Muscle layer of colon (tissue), 2 donors: ENCODE data around the gene HEPN1.

ENCODE experiments used
- H3K27ac ChIP-seq: one replicate; pipeline ENCODE4 v1.7.0; 2013; ENCODE audit warnings: low read depth, mild to moderate bottlenecking, low read length, moderate library complexity
- H3K27me3 ChIP-seq, 2 donors: one replicate each; pipeline ENCODE4 v1.7.0; 2013; ENCODE audit warnings: low read length in 2 of 2, mild to moderate bottlenecking in 2 of 2; ENCODE audit not compliant: insufficient read depth in 2 of 2, control insufficient read depth in 1 of 2
- H3K36me3 ChIP-seq: one replicate; pipeline ENCODE4 v1.7.0; 2013; ENCODE audit warnings: mild to moderate bottlenecking, low read length; ENCODE audit not compliant: insufficient read depth
- H3K4me1 ChIP-seq: one replicate; pipeline ENCODE4 v1.7.0; 2013; ENCODE audit warnings: mild to moderate bottlenecking, low read length; ENCODE audit not compliant: insufficient read depth
- H3K4me3 ChIP-seq, 2 donors: one replicate each; pipeline ENCODE4 v1.7.0; 2013; ENCODE audit warnings: low read length in 2 of 2, low read depth in 1 of 2, mild to moderate bottlenecking in 1 of 2, moderate library complexity in 1 of 2
- H3K9ac ChIP-seq: one replicate; pipeline ENCODE4 v1.7.0; 2013; ENCODE audit warnings: low read length
- H3K9me3 ChIP-seq: one replicate; pipeline ENCODE4 v1.7.0; 2013; ENCODE audit warnings: mild to moderate bottlenecking, low read length
- donor health status: abdominal sarcoma.
- donor health status: Adenocarcinoma of cecum.

HEPN1 gene

DNA sequence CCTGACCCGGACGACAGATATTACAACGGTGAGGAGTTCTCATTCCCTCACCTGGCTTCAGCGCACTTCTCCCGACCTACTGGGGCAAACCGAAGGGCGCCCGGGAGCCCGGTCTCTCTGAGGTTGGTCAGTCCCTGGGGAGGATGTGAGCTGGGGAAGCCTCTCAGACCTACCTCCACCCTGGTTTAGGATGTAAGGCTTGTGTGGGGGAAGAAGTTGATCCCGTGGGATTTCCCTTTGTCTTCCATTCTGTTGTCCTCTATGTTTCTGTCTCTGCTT, 41.5 kb upstream of the HEPN1 start:
- Histone ChIP-seq H3K27ac (no peak overlapping the region), H3K9ac (no peak overlapping the region), H3K4me1 (peaks cover 18% of the 10 kb centered on the region), H3K4me3 (peak overlapping the region; percentile 77 to 90), H3K9me3 (no peaks in the 10 kb centered on the region), H3K36me3 (no peaks in the 10 kb centered on the region), H3K27me3 (peaks cover 0 to 21% of the 10 kb centered on the region in 2 donors)

DNA sequence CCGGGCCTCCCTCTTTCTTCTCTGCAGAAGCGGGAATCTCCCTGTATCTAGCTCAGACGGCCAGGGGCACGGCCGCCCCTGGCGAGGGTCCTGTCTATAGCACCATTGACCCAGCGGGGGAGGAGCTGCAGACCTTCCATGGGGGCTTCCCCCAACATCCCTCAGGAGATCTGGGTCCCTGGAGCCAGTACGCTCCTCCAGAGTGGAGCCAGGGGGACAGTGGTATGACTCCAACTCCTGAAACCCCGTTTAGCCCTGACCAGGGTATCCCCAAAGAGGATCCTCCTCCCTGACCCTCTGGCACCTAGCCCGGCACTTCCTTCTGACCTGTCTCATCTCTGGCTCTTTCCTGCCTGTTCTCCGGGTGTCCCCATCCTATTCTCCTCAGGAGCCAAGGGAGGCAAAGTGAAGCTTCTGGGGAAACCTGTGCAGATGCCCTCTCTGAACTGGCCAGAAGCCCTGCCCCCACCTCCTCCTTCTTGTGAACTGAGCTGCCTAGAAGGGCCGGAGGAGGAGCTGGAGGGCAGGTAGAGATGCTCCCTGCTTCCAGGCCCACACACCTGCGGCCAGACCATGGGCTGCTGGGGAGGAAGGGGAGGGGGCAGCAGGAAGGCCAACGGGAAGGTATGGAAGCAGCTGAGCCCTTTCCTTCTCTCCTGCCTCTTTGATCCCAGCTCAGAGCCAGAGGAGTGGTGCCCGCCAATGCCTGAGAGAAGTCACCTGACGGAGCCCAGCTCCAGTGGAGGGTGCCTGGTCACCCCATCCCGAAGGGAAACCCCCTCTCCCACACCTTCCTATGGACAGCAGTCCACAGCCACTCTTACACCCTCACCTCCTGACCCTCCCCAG, 40.9 kb upstream of the HEPN1 start:
- Histone ChIP-seq H3K9me3 (no peaks in the 10 kb centered on the region), H3K36me3 (no peaks in the 10 kb centered on the region), H3K9ac (no peak overlapping the region), H3K4me1 (peaks cover 22% of the 10 kb centered on the region), H3K27me3 (peaks cover 0 to 17% of the 10 kb centered on the region in 2 donors), H3K27ac (no peak overlapping the region), H3K4me3 (no peak overlapping the region)

DNA sequence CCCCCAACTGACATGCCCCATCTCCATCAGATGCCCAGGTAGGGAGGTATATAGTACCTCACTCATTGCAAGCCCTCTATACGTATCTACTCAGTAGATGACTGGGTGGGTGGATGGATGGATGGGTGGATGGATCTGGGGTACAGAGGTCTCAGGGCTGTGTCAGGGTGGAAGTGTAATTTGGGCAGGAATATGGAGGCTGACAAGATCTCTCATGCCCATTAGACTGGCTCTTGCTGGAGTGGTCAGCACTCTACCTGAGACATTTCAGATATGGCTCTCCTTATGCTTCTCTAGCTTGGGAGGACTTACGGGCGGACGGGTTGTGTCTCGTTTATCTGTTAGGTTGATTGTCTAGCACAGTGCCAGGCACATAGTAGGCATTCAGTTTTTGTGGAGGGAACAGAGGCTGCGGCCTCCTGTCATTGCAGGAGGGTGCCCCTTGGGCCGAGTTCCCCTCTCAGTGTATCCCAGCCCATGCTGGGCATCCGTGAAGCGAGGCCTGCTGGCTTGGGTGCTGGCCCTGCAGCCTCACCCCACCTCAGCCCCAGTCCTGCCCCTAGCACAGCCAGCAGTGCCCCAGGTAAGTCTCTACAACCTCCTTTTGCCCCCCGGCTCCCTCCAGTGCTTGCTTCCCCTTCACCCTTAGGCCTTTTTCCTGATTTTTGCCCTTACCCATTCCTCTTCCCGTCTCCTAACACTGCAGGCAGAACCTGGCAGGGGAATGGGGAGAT, 40.1 kb upstream of the HEPN1 start:
- peaks cover 0 to 16% of the 10 kb centered on the region in 2 donors for H3K27me3 ChIP-seq
- H3K4me3 ChIP-seq: no peak overlapping the region
- H3K27ac ChIP-seq: no peak overlapping the region
- H3K36me3 ChIP-seq: no peaks in the 10 kb centered on the region
- H3K9ac ChIP-seq: no peak overlapping the region
- H3K9me3 ChIP-seq: no peaks in the 10 kb centered on the region
- H3K4me1 ChIP-seq: peaks cover 22% of the 10 kb centered on the region

DNA sequence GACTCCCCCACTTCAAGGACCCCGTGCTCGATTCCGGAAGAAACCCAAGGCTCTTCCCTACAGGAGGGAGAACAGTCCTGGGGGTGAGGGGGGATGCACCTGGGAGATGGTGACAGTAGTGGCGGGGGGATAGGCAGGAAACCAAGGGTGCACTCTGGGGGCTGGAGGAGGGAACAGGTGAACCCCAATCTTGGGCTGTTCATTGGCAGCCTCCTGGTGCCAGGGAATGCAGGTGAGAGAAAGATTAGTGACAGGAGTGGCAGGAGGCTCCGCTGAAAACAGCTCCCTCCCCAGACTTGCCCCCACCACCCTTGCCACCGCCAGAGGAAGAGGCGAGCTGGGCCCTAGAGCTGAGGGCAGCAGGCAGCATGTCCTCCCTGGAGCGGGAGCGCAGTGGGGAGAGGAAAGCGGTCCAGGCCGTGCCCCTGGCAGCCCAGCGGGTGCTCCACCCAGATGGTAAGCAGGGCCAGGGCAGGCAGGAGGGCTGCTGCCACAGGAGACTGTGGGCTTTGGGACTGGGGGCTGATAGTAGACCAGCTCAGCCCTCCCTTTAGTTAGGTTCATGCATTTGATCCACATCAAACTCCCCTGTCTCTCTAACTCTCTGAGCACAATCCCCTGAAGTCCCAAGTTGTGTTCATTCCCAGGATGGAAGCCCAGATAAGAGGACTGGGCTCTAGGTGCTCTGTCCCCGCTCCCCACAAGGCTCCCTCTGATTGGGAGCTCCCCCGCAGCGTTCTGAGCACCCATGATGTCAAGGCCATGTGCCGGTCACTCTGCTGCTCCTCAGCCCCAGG, 39.4 kb upstream of the HEPN1 start:
- H3K27ac ChIP-seq: no peak overlapping the region
- H3K27me3 ChIP-seq: peaks cover 0 to 8% of the 10 kb centered on the region in 2 donors
- H3K4me3 ChIP-seq: no peak overlapping the region
- no peak overlapping the region for H3K9ac ChIP-seq
- H3K4me1 ChIP-seq: peaks cover 22% of the 10 kb centered on the region
- no peaks in the 10 kb centered on the region for H3K9me3 ChIP-seq
- no peaks in the 10 kb centered on the region for H3K36me3 ChIP-seq

GRCh38 chr11:124880290-124880611, 38.8 kb upstream of the HEPN1 start:
- Histone ChIP-seq H3K9ac (no peak overlapping the region), H3K27ac (no peak overlapping the region), H3K4me1 (peaks cover 22% of the 10 kb centered on the region)

GRCh38 chr11:124880958-124881357, 38.1 kb upstream of the HEPN1 start:
- Histone ChIP-seq H3K36me3 (no peaks in the 10 kb centered on the region), H3K4me3 (no peak overlapping the region), H3K9me3 (no peaks in the 10 kb centered on the region), H3K9ac (no peak overlapping the region), H3K27me3 (no peaks in the 10 kb centered on the region), H3K4me1 (peaks cover 18% of the 10 kb centered on the region), H3K27ac (no peak overlapping the region)

More at GRCh38 chr11:124880290-124880611, 38.8 kb upstream of the HEPN1 start:
- no peaks in the 10 kb centered on the region for H3K9me3 ChIP-seq
- H3K27me3 ChIP-seq: peaks cover 0 to 3% of the 10 kb centered on the region in 2 donors
- H3K4me3 ChIP-seq: no peak overlapping the region
- no peaks in the 10 kb centered on the region for H3K36me3 ChIP-seq

- no peak overlapping the region for H3K9ac ChIP-seq
- H3K9me3 ChIP-seq: no peaks in the 10 kb centered on the region
- no peak overlapping the region for H3K4me3 ChIP-seq
- H3K36me3 ChIP-seq: no peaks in the 10 kb centered on the region
- peaks cover 13% of the 10 kb centered on the region for H3K4me1 ChIP-seq
- no peak overlapping the region for H3K27ac ChIP-seq
- peaks cover 0 to 7% of the 10 kb centered on the region in 2 donors for H3K27me3 ChIP-seq
Observed at GRCh38 chr11:124882339-124883071, 36.5 kb upstream of the HEPN1 start.

DNA sequence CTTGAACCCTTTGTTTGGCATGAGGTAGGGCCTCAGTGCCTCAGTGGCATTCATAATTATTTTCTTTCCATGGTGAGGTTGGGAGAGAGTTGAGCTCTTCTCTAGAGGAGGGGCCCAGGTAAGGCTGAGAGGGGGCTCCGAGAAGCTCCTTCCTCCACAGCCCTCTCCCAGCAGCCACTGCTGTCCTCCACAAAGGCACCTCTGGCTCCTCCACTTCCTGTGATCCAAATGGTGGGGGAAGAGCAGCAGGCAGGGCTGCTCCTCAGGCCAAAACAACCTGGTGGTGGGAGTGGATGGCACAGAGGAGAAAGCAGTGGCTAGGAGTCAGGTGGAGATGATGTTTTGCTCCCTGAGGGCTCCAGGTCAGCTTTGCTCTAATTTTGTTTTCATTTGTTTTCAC, 34.7 kb upstream of the HEPN1 start:
- H3K36me3 ChIP-seq: no peaks in the 10 kb centered on the region
- H3K9me3 ChIP-seq: no peaks in the 10 kb centered on the region
- peaks cover 0 to 16% of the 10 kb centered on the region in 2 donors for H3K27me3 ChIP-seq
- H3K27ac ChIP-seq: no peak overlapping the region
- H3K9ac ChIP-seq: no peak overlapping the region
- peaks cover 4% of the 10 kb centered on the region for H3K4me1 ChIP-seq
- H3K4me3 ChIP-seq: no peak overlapping the region

DNA sequence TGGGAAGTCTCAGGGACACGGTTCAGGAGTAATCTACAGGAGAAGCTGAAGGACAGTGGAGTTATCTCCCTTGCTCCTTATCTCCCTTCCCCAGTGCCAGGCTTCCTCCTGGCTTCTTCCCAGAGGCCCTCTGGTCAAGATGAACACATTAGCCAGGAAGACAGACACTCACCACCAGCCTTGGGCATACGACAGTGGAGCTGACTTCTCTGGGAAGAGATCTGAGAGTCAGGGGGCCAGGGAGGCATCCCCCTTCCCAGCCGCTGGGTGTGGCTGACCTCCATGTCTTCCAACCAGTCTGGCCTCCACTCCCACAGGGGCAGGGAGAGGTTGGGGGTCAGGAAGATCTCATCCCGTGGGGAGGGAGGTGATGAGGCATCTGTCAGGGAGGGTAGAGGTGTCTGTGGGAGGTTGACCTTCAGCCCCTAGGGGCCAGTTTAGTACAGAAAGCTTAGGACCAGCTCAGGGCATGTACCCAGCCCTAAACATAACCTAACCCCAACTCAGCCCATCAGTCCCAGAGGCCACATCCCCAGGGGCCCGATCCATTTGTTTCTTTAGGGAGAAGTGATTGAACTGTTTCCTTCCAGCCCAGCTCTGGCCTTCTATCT, 34.1 kb upstream of the HEPN1 start:
- Histone ChIP-seq H3K9ac (no peak overlapping the region), H3K27me3 (peaks cover 0 to 16% of the 10 kb centered on the region in 2 donors), H3K36me3 (no peaks in the 10 kb centered on the region), H3K27ac (no peak overlapping the region), H3K4me3 (no peak overlapping the region), H3K9me3 (no peaks in the 10 kb centered on the region), H3K4me1 (peaks cover 4% of the 10 kb centered on the region)

DNA sequence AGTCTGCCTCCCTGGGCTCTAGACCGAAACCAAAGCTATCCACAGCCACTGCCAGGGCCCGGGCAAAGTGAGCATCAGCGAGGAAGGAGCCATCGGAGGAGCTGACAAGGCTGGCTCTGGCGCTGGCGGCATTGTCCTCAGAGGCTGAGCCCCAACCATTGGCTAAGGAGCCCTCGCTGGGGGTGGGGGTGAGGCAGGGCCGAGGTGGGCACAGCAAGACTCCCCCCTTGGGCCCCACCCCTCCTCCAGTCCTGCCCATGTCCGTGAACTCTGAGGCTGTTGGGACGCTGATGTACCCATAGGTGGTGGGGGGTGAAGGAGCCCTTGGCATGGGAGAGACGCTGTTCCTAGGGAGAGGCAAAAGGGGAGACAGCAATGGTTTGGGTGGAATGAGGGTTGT, 32.6 kb upstream of the HEPN1 start:
- Histone ChIP-seq H3K9ac (no peak overlapping the region), H3K4me1 (peaks cover 12% of the 10 kb centered on the region), H3K27ac (no peak overlapping the region), H3K4me3 (no peak overlapping the region), H3K27me3 (peaks cover 0 to 16% of the 10 kb centered on the region in 2 donors), H3K36me3 (no peaks in the 10 kb centered on the region), H3K9me3 (no peaks in the 10 kb centered on the region)
